Renal pelvis (tissue), 4 donors: ENCODE results near the gene SERGEF. TPM values are rescaled to one million over a fixed set of nuclear protein-coding genes. Genes with fewer than 3 reads are reported as not detected.

ENCODE experiments used
- DNase-seq: peaks from one replicate; pipeline ENCODE4 v3.0.0-alpha.2; 2013
- polyA plus RNA-seq, 3 donors: library from polyadenylated mRNA; unstranded; fragments of 120-200 nt; gene quantifications; one replicate each; pipeline ENCODE4 v1.2.1, GENCODE V29; 2013; ENCODE audit not compliant: insufficient read length in 3 of 3

SERGEF gene
- polyA plus RNA-seq, 3 donors, result 18.5 to 21.8 (median 20.5) TPM

DNA sequence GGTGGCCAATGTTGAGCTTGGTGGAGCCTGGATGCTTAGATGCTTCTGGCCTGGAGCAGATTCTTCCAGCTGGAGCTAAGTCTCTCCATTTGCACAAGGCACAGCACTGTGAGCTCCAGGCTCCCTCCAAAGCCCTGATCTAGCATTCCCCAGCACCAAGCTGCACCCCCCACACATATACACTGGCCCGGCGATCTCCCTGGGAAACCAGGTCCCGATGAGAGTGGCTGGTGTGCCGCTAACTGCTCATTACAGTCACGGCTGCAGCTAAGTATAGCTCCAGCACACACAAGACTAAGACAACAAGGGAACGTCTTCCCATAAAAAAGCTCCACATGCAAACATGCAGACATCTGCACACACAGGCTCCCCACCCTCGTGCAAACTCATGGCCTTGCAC lies 260.7 kb downstream of the SERGEF start:
- DNase-seq, result no peak

DNA sequence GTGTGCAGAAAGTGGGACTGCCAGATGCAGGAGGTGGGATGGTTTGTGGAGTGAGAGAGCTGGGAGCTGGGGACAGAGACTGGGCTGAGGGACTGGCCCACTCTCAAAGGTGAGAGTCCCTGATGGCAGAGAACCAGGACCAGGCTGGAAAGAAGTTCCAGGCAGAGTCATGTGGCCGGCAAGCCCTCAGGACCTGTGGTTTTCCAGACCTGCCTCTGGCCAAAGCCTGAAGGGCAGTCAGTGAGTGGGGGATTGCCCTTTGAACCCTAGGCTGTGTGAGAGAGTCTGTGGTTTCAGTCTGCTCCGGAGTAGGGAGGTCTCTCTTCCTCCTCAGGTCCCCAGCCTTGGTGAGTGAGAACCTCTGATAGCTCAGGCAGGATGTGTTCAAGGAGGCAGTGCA lies 261.3 kb downstream of the SERGEF start:
- DNase-seq, result no peak

DNA sequence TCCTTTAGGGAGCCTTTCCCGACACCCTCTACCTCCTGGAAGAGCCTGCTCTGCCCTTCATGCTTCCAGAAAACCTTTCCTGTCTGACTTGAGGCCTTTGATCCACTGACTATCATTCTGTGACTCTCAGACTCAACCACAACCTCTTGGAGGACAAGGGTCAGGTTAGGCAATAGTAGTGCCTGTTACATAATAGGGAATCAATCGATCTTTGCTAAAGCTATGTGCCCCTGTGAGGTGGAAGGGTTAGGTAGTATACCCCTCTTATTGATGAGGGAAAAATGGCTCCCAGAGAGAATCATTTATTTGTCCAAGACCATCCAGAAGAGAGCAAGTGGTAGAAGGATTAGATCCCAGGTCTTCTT lies 262.1 kb downstream of the SERGEF start:
- no peak for DNase-seq

DNA sequence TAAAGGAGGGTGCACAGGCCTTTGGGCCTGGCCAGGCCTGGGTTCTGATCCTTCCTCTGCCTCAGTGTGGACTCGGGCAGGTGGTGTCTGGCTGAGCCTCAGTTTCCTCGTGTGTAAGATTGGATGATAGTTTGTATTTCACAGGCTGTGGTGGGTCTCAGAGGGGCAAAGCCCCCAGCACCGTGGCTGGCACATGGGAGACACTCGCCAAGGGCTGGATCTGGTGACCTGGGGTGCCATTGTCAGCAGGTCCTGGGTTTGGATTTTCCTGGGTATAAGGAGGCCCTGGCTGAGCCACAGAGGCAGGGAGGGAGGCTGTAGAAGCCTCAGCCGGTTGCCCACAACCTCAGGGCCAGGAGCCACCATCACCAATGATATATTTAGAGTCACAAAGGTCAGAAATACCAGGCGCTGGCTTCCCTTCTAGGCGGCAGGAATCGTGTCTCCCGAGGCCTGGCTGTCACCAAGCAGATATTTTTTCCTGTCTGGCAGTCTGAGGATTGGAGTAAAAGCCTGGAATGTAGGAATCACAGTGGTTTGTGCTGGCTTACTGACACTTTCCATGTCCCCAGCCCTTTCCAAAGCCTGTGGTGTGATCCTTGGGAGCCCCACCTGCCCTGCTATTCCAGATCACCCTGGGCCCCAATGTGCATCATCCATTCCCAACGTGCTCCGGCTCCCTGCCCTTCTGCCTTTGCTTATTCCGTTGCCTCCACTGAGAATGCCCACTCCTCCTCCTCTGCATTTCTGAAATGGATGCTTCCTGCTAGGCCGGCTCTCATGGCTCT lies 262.6 kb downstream of the SERGEF start:
- DNase-seq, result no peak

DNA sequence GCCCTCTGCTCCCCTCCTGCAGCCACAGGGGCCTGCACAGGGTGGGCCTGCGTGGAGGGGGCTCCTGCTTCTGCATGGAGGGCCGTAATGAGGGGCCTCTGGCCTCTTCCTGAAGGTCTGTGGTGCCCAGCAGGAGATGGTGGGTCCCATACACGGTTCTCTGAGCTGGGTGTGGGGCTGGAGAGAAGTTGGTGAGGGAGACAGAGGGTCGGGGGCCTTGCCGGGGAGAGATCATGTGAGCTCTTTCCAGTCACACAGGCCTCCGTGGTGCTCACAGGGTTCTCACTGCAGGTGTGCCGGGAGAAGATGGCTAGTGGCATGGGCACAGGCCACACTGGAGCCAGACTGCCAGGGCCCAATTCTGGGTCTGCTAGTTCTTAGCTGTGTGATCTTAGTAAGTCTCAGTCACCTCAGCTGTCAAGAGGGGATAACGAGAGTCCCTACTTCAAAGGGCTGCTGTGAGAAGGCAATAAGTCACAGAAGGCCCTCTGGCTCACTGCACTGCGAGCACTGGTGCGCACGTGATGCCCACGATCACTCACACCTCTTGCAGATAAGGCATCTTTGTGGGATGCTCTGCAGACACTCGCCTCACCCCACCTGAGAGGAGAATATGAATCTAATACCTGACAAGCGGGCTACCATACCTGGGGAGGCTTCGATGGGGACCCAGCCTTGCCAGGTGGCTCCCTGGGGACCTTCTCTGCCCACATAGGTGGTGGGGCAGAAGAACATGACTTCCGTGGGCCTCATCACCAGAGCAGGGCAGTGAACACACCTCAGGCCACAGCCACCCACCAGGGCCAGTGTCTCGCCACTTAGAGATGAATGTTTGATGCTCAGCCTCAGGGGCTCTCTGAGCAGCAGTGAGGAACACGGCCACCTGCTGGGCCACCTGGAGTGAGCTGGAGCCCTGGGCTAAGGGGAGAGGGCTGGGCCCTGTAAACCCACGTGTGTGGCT lies 263.8 kb downstream of the SERGEF start:
- no peak for DNase-seq

DNA sequence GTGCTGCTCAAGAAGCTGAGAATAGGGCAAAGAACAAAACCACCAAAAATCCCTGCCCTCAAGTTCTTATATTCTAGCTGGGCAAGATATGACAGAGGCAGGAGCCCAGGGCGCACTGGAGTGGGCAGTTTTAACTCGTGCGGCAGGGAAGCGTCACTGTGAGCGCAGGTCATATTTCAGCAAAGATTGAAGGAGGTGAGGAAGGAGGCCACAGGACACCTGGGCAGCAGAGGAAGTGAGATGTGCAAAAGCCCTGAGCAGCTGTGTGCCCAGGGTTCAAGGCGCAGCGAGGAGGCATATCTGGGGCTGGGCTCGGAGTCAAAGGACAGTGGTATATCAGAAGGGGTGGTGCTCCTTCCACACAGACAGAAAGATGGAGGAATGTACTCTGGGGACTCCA lies 264.8 kb downstream of the SERGEF start:
- no peak for DNase-seq

DNA sequence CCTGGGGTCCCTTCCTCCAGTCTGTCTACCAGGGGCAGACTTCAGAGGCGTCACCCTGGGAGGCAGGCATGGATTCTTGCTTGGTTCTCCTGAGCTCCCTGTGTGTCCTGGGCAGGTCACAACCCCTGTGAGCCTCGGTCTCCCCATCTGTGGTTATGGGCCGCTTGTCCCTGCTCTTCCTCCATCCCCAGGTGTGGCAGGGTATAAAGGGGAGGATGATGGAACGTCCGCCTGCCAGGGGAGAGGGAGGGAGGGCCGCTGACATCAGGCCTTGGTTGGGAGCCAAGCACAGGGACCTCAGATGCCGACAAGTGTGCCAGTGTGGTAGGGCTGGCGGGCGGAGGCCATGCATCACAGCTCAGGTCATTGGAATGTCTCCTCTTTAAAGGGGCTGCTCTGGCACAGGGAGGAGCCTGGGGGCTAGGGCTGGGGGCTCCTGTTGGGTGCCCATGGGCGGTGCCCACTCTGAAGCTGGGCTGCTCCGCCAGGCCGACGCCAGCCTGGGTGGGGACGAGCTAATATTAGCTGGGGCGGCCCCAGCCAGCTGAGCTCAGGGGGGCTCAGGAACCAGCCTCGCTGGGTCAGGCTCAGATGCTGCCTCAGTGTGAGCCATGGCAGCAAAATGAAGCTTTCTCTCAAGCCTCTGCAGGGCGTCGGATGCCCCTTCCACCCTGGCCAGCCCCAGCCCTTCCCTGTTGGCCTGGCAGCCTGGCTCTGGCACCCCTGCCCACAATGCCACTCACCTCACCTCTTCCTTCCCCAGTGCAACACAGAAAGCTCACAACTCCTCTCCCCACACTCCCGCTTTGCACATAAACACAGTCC lies 265.5 kb downstream of the SERGEF start:
- no peak for DNase-seq

DNA sequence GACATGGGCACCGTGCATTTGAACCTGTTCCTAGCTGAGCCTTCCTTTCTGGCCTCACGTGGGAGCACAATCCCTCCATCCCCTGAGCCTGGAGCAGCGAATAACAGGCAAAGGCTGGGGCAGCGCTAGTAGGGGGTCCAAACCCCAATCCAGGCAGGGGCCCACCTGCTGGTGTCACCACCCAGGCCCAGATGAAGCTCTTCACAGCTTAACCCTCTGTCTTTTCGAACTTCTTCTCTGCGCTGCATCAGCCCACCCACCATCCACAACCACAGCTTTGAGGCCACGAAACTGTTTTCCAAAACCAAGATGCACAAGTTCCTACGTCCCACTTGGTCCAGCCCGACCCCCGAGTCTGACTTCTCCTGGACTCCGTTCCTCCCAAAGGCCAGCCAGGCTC lies 266.8 kb downstream of the SERGEF start:
- no peak for DNase-seq

DNA sequence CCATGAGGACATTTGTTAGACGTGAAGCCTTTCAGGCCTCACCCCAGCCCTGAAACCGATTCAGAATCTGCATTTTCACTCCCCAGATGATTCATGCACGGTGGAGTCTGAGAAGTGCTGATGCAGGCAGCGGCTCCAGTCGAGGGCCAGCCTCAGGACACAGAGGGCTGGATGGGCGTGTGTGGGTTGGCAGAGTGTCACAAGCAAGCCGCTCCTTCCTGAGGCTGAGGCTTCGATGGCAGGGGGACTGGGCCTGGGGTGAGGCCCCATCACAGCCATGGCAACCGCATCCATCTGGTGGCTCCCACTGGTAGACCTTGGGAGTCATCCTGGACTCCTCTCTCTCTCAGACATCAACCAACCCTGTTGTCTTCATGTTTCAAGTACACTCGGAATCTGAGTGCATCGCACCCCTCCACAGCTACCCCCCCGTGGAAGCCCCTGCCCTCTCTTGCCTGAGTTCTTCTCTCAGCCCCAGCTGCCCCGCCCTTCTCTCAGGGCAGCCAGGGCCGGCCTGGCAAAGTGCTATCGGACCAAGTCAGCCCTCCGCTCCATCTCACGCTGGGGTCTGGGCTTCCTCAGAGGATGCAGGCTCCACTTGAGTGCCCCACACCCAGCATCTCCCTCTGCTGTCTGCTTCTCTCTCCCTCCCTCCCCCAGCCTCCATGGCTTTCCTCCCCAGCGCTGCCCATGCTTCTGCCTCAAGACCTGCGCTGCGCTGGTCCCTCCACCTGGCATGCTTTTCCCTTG lies 267.6 kb downstream of the SERGEF start:
- no peak for DNase-seq

DNA sequence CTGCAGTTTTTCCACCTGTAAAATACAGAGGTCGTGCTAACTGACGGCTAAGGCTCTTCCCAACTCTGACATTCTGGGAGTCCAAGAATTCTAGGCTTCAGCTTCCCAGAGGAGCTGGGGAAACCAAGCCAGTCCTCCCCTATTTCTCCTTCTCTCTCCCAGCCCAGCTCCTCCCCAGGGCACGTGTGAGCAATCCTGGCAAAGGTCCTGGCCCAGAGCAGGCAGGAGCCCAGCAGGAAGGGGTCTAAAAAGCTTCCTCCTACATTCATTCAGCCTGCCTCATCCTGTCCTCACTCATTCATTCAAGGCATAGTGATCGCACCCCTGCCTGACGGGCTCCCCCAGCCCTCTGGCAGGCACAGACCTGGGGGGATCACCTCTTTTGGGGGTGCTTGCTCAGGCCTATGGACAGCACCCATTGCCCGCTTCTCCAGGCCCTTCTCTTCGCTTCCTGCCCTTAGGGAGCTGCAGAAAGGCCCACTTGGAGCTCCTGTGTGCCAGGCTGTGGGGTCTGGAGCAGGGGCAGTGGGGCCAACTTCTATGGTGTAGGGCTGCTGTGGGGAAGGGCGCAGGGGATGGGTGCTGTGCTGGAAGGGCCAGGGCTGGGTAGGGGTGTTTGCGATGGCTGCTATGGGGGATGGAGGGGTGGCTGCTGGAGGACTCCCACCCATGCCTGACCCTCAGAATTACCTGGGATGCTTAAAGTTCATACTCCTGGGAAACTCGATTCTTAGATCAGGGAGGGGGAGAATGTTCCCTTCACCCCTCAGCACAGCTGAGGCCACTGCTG lies 268.5 kb downstream of the SERGEF start:
- no peak for DNase-seq

DNA sequence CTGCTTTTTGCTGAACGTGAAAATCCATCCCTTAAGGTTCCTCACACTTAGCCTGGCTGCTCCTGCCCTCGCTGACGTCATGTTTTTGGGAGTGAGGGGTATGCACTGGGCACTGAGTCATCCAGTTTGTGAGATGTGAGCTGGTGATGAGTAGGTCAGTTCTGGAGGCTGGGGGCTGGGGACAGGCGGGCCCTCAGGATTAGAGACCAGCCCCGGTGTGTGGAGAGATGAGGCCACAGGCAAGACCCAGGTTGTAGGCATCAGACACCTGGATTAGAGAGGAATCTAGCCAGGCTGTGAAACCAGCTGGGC lies 269.1 kb downstream of the SERGEF start:
- no peak for DNase-seq

DNA sequence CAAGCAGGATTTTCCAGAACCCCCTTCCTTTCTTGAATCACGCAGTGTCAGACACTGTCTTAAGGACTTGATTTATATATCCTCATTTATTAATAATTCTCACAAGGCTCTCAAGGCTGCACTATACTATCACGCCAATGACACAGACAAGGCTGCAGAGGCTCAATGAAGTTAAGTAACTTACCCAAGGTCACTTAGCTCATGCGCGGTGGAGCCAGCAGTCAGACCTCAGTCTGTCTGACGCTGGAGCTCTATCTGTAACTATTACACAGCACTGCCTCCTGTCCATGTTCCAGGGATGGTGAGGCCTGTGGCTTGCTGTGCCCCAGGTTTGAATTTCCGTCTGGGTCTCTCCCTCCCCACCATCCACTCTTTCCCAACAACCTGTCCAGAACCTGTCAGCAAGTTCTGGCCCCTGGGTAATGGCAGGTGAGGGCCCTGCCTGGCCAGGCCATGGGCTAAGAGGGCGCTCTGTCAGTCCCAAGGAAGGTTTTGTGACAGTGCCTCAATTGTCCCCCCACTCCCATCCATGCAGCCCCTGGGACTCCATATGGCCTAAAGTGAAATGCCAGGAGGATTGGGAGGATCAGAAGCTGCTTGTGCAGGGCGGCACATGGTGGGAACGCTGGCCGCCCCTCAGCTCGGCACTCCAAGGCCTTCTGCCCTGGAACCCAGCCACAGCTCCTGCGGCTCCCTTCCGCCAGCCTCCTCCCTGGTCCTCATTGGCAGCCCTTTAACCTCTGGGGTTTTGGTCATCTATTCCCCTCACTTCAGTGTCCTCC lies 269.6 kb downstream of the SERGEF start:
- DNase-seq, result no peak

DNA sequence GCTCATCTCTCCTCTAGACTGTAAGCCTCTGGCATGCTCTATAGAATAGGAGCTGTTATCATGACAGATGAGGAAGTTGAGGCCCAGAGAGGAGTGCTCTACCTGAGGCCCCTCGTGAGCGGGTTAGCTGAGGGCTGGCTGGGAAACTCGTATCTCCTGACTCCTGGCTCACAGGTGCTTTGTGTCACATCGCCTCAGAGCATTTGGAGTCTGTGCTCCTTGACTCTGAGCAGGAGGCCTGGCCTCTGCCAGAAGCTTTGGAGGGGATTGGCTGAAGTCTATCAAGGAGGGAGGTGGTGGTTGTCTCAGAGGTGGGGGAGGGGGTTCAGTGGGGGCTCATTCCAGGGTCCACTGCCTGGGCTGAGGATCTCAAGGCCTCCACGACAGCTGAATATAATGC lies 270.8 kb downstream of the SERGEF start:
- no peak for DNase-seq

DNA sequence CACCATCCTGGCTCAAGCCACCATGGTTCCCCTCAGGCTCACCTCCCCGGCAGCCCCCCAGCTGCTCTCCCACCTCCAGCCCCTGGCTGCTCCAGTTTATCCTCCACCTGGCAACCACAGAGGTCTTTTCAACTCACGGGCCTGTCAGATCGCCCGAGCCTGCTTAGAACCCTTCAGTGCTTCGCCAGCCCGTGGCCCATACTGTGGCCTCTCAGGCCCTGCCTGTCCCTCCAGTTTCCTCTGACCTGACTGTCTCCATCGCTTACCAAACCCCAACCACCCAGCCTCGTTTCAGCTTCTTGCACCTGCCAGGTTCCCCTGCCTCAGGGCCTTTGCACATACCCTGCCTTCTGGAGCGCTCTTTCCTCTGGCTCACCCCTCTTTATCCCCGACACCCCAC lies 271.4 kb downstream of the SERGEF start:
- no peak for DNase-seq

DNA sequence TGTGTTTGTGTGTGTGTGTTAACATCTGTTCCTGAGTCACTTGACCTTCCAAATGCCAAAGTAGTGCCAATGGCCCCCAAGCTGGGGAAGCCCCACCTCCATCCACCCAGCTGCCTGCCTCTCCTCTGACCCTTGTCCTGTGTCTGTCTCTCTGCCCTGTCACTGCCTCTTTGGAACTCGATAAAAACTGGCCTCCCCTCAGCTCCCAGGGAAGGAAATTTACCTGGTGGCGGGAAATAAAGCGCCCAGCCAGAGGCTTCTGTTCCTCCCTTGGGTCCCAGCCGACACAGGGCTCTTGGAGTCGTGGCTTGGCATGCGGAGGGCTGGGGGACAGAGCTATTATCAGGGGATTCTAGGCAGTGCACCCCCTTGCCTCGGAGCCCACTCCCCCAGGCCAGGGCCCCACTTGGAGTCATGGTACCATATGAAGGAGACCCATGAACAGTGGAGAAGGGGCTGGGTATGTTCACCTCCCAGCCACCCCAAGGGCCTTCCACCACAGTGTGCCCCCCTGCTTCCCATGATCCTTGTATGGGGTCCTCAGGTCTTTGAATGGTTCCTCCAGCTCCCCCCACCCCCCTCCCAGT lies 272.1 kb downstream of the SERGEF start:
- no peak for DNase-seq

DNA sequence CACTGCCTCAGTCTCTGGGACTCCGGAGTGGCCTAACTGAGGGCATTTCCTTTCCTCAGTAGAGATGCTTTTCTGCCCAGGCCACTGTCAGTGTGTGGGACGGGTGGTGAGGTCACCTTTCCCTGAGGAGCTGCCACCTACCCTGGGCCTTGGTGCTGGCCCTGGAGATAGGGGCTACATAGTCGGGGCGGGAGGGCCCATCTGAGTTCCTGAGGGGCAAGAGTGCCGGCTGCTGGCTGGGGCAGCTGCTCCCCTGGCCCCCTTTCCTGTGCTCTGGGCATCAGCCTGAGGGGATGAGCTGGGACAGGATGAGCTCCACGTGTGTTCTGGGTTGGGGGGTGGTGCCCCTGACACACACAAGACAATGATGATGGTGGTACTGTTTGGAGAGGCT lies 272.9 kb downstream of the SERGEF start:
- no peak for DNase-seq

DNA sequence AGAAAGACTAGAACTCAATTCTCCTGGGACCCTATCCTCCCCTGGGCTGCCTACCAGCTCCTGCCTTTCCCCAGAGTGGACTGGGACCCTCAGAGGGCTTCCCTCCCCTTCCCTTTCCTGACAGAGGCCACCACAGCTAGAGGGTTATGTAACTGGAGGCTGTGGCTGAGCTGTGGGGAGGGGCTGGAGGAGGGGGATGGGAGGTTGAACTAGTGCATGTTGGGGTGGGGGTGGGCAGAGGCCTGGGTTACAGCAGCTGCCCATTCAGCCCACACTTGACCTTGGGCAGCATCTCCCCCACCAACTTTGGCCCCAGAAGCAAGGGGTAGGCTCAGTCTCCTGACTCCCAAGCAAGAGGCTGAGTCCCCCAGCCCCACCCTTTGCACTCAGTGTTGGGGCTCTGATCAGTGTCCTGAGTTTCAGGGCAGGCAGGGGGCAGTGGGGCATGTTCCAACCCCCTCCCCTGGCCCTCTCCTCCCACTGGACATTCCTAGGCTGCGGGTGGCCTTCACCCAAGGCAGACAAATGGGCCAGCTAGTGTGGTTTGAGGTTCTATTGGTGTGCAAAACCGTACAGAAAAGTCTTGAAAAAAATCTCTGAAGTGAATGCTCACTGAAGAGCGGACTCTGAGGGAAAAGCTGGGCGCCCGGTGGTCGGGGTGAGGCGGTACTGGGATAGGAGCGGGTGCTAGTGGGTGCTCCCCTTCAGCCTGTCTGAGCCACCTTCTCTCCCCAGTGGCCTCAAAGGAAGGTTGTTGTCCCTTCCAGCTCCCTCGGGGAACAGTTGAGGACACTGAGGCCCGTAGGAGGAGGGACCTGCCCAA lies 274.5 kb downstream of the SERGEF start:
- no peak for DNase-seq
